Astrocyte of the hippocampus (primary cell): ENCODE data around the gene ABCC8.

Source experiments
- DNase-seq: peaks from one replicate; pipeline ENCODE4 v3.0.0; 2011; ENCODE audit warnings: low read depth, low spot score

Gene ABCC8

DNA sequence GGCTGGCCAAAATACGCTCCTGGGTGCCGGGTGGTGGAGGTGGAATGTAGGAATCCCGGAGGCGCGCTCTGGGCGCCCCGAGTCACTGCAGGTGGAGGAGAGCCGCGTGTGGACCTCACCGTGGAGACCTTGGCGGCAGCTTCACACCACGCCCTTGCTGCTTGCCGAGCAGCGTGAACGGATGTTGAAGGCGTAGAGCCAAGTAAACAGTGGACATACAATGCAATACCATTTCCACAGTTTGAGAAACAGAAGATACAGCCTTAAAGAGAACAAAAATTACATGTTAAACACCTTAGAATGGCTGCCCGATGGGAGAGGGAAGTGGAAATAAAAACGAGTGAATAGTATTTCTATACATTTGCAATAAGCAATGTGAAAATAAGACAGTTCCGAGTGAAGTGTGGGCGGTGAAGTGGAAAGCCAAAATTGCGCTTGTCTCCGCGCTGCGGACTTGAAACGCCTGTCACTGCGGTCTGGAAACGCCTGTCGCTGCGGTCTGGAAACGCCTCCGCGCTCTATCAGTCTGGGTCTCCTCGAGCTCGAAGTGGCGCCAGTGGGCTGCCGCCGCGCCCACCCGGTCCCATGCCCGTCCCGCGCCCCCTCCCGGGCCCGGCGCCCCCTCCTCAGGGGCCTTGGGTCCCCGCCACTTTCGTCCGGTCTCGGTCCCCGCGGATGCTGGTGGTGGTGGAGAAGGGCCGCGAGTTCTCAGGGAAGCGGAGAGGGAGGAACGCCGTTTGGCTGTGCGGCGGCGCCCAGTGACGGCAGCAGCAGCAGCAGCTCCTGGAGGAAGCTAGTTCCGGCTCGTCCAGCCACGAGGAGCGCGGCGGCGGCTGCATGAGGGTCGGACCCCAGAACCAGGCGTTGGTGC lies 123.5 kb downstream of the ABCC8 start:
- peak; percentile 85 for DNase-seq

DNA sequence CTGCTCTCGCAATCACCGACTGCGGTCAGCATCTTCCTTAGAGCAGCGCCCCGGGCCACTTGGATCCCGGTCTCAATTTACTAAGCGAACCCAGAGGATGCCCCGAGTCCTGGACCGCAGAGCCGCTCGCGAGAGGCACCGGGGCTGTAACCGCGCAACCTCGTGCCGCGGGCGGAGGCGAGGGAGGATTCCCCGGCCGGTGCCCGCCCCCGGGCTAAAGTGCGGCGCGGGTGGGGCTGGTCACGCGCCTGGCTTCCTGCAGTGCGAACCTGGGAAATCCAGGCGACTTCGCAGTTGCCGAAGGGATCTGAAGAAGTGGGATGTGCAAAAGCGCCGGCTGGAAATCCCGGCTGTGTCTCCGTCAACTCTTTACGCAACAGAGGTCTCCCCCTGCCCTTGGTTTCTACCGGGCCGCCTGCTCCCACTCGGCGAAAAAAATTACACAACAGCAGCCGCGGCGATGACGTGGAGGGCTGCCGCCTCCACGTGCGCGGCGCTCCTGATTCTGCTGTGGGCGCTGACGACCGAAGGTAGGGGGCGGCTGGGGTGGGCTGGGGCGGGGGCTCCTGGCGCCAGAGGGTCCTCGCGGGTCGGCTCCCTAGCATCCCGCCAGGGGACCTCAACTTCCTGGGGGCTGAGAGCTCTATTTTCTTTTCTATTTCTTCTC lies 125.0 kb downstream of the ABCC8 start, which contains the start of gene NCR3LG1:
NCR3LG1 (plus strand) TSS at position 291 of the 667 bp plus-strand sequence; CDS start at position 461, 170 bp downstream.
- peak; percentile 69 for DNase-seq

DNA sequence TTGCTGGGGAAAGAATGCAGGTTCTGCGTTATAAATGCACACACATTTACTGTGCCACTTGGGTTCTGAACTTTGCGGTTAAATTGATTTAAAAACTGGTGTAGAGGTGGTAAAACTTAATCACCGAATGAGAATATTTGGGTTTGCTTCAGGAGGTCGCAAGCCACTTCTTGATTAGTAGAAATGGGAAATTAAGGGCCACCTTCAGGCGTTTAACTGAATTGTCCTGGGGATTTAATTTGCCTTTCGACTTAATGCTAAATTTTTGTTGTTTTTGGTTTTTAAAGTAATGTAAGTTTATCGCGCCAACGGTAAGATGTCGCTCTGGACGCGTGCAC lies 125.5 kb downstream of the ABCC8 start:
- DNase-seq: no peak

DNA sequence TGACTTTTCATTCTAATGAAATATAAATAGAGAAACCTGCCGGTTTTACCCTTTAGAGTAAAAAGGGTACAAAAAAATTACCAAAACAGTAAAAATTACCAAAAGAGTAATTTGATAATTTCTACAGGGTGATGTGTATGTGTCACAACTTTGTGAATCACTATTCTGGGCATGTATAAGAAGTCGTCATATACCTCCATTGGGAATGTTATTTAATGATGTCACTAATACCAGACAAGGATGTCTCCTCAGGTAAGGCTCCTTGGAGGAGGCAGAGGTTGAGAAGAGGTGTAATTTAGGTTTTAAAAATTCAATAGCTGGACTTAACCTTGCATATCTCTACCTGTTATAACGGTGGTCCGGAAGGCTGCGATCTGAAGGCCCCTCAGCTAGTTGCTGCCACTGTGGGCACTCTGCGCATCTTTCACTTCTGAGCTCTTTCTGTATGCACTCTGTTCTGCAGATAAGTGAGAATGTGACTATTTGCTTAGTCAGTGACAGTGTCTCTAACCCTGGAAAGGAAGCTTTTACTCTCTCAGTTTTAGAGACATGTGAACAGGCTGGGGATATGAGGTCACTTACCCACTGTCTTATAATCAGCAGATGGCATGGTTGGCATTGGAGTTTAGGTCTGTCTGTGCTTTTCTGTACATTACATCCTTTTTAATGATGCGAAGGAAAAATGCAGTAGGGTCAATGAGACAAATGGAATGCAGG lies 126.0 kb downstream of the ABCC8 start:
- no peak for DNase-seq

DNA sequence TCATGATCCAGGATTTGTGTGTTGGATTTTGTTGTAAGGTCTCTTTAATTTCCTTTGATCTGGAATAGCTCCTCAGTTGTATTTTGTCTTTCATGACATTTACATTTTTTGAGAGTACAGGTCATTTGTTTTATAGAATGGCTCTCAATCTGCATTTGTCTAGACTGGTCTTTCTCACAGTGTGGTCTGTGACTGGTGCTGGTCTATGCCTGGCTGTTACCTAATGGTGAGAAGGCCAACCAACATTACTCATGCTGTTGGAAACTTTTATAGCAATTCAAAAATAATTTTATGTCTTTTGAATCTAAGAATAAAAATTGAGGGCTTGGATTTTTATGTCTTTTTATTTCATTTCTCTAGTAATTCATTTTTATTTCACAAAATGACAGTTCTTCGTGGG lies 129.0 kb downstream of the ABCC8 start:
- no peak for DNase-seq

DNA sequence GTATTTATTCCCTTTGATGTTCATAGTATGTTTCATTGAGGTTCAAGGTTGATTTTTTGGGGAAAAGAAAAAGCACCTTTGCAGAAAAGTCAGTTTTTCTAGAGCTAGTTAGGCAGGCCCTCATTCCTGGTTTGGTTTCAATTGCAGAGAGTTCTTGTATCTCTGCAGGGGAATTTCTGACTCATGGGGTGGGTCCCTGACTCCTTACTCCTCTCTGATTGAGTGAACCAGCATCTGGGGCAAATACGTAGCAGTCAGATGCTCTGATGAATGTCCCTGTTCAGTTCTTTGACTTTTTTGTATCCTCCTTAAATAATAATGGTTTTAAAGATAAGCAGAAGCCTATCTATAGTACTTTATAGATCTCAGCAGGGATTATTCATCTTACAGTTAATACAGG lies 132.7 kb downstream of the ABCC8 start:
- peak; percentile 71 for DNase-seq

DNA sequence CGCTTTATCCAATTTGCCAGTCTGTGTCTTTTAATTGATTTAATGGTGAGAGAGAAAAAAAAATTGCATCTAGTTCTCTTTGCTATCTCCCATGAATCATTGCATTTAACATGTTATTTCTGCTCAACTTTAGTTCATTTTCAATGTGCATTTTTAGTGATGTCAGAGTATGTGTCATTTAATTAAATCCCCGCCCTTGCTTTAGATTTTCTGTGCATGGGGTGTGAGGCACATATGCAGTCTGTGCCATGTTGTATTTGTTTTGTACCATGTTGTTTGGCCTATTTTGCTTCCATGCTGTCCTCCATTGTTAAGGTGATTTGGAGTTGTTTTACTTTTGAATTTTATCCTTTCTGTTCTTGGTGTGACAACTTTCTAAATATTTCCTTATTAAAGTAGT lies 133.4 kb downstream of the ABCC8 start:
- DNase-seq: no peak
